ENCODE measurements around the gene GNA15.

Gene GNA15

GRCh38 chr19:3176715-3177501, 41.1 kb downstream of the GNA15 start:
- no peak overlapping the region for H2AFZ ChIP-seq (ENCODE audit: low read length)
- TF ChIP-seq, protein P1, sequence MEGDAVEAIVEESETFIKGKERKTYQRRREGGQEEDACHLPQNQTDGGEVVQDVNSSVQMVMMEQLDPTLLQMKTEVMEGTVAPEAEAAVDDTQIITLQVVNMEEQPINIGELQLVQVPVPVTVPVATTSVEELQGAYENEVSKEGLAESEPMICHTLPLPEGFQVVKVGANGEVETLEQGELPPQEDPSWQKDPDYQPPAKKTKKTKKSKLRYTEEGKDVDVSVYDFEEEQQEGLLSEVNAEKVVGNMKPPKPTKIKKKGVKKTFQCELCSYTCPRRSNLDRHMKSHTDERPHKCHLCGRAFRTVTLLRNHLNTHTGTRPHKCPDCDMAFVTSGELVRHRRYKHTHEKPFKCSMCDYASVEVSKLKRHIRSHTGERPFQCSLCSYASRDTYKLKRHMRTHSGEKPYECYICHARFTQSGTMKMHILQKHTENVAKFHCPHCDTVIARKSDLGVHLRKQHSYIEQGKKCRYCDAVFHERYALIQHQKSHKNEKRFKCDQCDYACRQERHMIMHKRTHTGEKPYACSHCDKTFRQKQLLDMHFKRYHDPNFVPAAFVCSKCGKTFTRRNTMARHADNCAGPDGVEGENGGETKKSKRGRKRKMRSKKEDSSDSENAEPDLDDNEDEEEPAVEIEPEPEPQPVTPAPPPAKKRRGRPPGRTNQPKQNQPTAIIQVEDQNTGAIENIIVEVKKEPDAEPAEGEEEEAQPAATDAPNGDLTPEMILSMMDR (IDR thresholded peaks at IDR 0.05; ENCODE audit: low read length), result no peak
- no peak for TF ChIP-seq EZH2 (IDR thresholded peaks at IDR 0.05; ENCODE audit: borderline replicate concordance, low read length)
- peaks cover 7% of the 10 kb centered on the region; the same call in 1 of the 2 replicates for H3K27me3 ChIP-seq (ENCODE audit: insufficient read depth, low read length)
- no peak overlapping the region for H3K4me2 ChIP-seq (ENCODE audit: low read length)
- no peaks in the 10 kb centered on the region for H4K20me1 ChIP-seq (ENCODE audit: insufficient read depth, low read length)
- peaks cover 28% of the 10 kb centered on the region for H3K4me1 ChIP-seq (ENCODE audit: insufficient read depth, low read length, severe bottlenecking)
- H3F3A ChIP-seq (ENCODE audit: insufficient read depth, low read length), result no peaks in the 10 kb centered on the region
- no peak overlapping the region for H3K27ac ChIP-seq (ENCODE audit: low read depth, low read length, poor library complexity, severe bottlenecking)
- no peak overlapping the region for H3K4me3 ChIP-seq (ENCODE audit: low read depth, low read length, poor library complexity, severe bottlenecking)
- H3K9me2 ChIP-seq (ENCODE audit: low read depth, low read length), result no peaks in the 10 kb centered on the region
- H3K79me2 ChIP-seq (ENCODE audit: insufficient read depth, low read length), result no peaks in the 10 kb centered on the region
- H3K36me3 ChIP-seq (ENCODE audit: insufficient read depth, low read length), result no peaks in the 10 kb centered on the region
- H3K9me3 ChIP-seq (ENCODE audit: low read length), result no peaks in the 10 kb centered on the region
- no peak overlapping the region for H3K9ac ChIP-seq (ENCODE audit: low read length)

DNA sequence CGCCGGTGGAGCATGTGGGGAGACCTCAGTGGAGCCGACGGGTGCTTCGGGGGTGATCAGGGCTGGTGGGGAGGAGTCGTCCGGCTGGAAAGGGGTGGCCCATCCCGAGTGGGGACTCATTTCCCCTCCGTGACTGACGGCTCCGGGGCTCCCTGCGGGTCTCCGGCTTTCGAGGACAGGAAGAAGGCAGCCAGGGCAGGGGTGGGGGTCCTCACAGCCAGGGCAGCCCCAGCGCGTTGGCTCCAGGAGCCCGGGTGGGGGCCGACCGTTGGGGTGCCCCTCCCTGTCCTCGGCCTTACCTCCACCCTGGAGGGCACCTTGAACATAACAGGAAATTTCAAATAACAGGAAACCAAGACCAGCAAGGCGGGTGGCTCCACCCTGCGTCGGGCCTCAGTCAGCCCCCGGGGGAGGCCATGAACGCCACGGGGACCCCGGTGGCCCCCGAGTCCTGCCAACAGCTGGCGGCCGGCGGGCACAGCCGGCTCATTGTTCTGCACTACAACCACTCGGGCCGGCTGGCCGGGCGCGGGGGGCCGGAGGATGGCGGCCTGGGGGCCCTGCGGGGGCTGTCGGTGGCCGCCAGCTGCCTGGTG, 42.6 kb downstream of the GNA15 start, which contains the start of gene S1PR4:
Gene S1PR4 (plus strand): TSS at position 393 of the 596 bp plus-strand sequence. CDS start 24 bp downstream, at position 417.
- Histone ChIP-seq H3K9ac (ENCODE audit: low read length) (no peak within 1 kb of the TSS; the same call in 1 of the 2 replicates), H3K4me2 (ENCODE audit: low read length) (peak within 1 kb of the TSS; percentile 11; the same call in 1 of the 2 replicates), H3K36me3 (ENCODE audit: insufficient read depth, low read length) (no peaks in the 10 kb centered on the region), H3K79me2 (ENCODE audit: insufficient read depth, low read length) (no peaks in the 10 kb centered on the region), H3K9me3 (ENCODE audit: low read length) (no peaks in the 10 kb centered on the region), H3K9me2 (ENCODE audit: low read depth, low read length) (no peaks in the 10 kb centered on the region), H4K20me1 (ENCODE audit: insufficient read depth, low read length) (no peaks in the 10 kb centered on the region), H3K27me3 (ENCODE audit: insufficient read depth, low read length) (0 out of 2 replicates have a peak, but pooled peaks cover 7% of the 10 kb centered on the region), H3K27ac (ENCODE audit: low read depth, low read length, poor library complexity, severe bottlenecking) (no peak within 1 kb of the TSS), H3F3A (ENCODE audit: insufficient read depth, low read length) (no peaks in the 10 kb centered on the region), H3K4me1 (ENCODE audit: insufficient read depth, low read length, severe bottlenecking) (peaks cover 28% of the 10 kb centered on the region), H3K4me3 (ENCODE audit: low read depth, low read length, poor library complexity, severe bottlenecking) (peak within 1 kb of the TSS; percentile 45), H2AFZ (ENCODE audit: low read length) (no peak within 1 kb of the TSS)
- no peak for TF ChIP-seq EZH2 (IDR thresholded peaks at IDR 0.05; ENCODE audit: borderline replicate concordance, low read length)
- TF ChIP-seq, protein P1 (IDR thresholded peaks at IDR 0.05; ENCODE audit: low read length), result no peak

GRCh38 chr19:3178973-3179738, 43.3 kb downstream of the GNA15 start:
- Histone ChIP-seq H3K9me3 (ENCODE audit: low read length) (no peaks in the 10 kb centered on the region), H3K4me2 (ENCODE audit: low read length) (peak overlapping the region; percentile 11; the same call in 1 of the 2 replicates), H3K36me3 (ENCODE audit: insufficient read depth, low read length) (no peaks in the 10 kb centered on the region), H3K79me2 (ENCODE audit: insufficient read depth, low read length) (no peaks in the 10 kb centered on the region), H3K4me3 (ENCODE audit: low read depth, low read length, poor library complexity, severe bottlenecking) (peak overlapping the region; percentile 45), H3F3A (ENCODE audit: insufficient read depth, low read length) (no peaks in the 10 kb centered on the region), H3K4me1 (ENCODE audit: insufficient read depth, low read length, severe bottlenecking) (peaks cover 28% of the 10 kb centered on the region), H3K9ac (ENCODE audit: low read length) (no peak overlapping the region; the same call in 1 of the 2 replicates), H3K27ac (ENCODE audit: low read depth, low read length, poor library complexity, severe bottlenecking) (no peak overlapping the region), H2AFZ (ENCODE audit: low read length) (no peak overlapping the region), H4K20me1 (ENCODE audit: insufficient read depth, low read length) (no peaks in the 10 kb centered on the region), H3K9me2 (ENCODE audit: low read depth, low read length) (no peaks in the 10 kb centered on the region), H3K27me3 (ENCODE audit: insufficient read depth, low read length) (0 out of 2 replicates have a peak, but pooled peaks cover 7% of the 10 kb centered on the region)
- no peak for TF ChIP-seq EZH2 (IDR thresholded peaks at IDR 0.05; ENCODE audit: borderline replicate concordance, low read length)
- TF ChIP-seq, protein P1 (IDR thresholded peaks at IDR 0.05; ENCODE audit: low read length), result no peak
